Cardiac fibroblast (primary cell): ENCODE data around the gene MSI2.

ENCODE experiments used
- DNase-seq, 2 donors: peaks; one replicate each; pipeline versions ENCODE4 v3.0.0 to v3.0.0-alpha.2; 2010; ENCODE audit warnings: low read depth in 2 of 2
- H3K4me3 ChIP-seq, 2 donors: replicated peaks in 1 of 2; 1 replicate in 1 of 2; 2 replicates in 1 of 2; pipeline ENCODE4 v1.5.1; 2011; ENCODE audit warnings: low read depth in 2 of 2, low read length in 2 of 2, mild to moderate bottlenecking in 2 of 2, moderate library complexity in 1 of 2
- CTCF ChIP-seq: IDR thresholded peaks from one replicate; pipeline ENCODE4 v1.5.1; 2011; ENCODE audit warnings: low read depth, mild to moderate bottlenecking, low read length, inconsistent platforms

MSI2 gene

DNA sequence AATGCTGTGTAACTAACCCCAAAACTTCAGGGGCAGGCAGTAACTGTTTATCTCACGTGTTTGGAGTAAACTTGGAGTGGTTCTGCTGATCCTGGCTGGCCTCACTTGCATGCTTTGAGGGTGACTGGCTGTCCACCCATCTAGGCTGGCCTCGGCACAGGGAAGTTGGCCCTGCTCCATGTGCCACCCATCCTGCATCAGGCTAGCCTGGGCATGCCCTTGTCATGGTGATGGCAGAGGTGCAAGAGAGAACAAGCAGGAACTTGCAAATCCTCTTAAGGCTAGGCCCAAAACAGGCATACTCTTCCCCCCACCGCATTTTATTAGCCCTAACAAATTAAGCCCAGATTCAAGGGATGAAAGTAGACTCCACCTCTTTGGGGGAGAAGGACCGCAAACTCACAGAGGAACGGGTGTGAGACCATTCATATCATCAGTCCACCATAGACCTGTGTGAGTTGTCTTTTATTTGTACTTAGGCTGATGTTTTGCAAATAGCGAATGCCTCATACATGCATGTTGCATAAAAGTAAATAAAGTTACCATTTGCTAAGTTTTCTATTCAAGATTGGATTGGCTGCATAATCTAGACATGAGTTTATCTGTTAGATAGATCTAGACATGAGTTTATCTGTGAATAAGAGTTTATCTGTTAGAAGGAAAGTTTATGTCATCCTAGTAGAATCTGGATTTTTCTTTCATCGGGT, 267.8 kb downstream of the MSI2 start:
- no peak for TF ChIP-seq CTCF
- peak; percentile 30 to 39 for DNase-seq
- no peak overlapping the region for H3K4me3 ChIP-seq

DNA sequence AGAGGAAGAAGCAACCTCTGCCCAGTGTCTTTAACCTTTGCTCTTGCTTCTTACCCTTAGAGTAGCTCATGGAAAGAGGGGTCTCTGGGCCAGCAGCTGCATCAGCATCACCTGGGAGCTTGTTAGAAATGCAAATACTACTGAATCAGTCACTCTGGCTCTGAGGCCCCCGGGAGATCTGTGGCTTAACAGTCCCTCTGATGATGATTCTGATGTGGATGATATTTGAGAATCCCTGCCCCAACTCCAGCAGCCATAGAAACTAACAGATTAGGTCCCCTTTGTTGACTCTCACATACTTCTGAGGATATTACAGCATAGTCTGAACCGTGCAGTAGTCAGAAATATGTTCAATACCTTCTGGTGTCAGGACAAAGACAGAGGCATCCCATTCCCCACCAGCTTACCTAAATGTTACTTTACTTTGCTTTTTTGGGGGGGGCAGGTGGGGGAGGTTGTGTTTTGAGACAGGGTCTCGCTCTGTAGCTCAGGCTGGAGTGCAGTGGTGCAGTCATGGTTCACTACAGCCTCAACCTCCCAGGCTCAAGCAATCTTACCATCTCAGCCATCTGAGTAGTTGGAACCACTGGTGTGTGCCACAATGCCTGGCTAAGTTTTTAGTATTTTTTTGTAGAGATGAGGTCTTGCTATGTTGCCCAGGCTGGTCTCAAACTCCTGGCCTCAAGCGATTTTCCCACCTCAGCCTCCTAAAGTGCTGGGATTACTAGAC, 268.7 kb downstream of the MSI2 start:
- DNase-seq: no peak
- no peak for TF ChIP-seq CTCF
- H3K4me3 ChIP-seq: no peak overlapping the region

DNA sequence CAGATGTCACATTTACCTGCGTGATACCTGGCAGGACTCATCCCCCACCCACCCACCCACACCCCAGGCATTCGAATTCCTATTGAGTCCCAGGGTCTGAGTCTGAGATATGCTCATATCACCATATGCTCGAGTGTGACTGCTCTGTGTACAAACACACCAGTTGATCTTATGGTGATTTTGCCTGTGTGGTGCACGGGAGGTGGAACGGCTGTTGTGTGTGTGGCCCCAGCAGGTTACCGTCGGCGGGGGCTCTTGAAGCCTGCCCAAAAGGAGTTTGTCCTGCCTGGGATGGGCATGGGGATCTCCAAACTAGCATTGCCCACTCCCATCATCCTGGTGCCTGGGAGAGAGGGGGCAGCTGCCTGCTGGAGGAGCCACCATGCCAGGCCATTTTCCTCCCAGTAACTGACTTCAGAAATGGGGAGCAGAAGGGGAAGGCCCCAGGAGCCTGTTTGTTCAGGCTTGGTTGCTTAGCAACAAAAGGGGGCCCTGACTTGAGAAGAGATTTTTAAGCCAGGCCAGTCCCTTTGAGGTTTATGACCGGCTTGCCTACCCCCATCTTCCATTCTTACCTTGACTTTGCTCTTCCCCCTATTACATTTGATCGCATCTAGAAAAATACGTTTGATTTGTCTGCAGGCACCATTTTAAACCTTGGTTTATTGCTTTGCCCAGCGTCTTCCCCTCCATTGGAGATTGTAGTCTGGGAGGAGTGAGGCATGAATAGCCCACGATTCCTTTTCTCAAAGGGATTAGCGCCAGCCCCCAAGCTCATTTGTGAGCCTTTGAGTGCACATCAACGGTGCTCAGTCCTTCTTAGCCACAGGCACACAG, 271.1 kb downstream of the MSI2 start:
- DNase-seq: no peak
- no peak overlapping the region for H3K4me3 ChIP-seq
- TF ChIP-seq CTCF: no peak

DNA sequence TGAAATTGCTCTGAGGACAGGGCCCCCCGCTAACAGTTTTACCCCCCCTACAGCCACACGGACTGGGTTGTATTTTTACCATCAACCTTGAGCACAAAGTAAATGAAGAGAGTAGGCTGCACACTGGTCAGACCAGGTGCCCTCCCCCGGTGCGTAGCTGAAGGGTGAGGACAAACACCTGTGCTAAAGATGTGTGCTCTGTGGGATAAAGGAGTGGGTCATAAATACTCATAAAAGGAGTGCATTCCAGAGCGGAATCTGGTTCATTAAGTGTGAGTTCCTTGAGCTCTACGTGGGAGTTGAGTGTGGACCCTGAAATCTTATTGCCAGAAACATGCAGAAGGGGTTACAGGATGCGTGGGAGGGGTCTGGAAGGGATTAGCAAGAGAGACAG, 271.7 kb downstream of the MSI2 start:
- no peak for DNase-seq
- no peak overlapping the region for H3K4me3 ChIP-seq
- no peak for TF ChIP-seq CTCF

GRCh38 chr17:57530026-57530425, 273.7 kb downstream of the MSI2 start:
- TF ChIP-seq CTCF: no peak
- no peak overlapping the region for H3K4me3 ChIP-seq
- DNase-seq: no peak

DNA sequence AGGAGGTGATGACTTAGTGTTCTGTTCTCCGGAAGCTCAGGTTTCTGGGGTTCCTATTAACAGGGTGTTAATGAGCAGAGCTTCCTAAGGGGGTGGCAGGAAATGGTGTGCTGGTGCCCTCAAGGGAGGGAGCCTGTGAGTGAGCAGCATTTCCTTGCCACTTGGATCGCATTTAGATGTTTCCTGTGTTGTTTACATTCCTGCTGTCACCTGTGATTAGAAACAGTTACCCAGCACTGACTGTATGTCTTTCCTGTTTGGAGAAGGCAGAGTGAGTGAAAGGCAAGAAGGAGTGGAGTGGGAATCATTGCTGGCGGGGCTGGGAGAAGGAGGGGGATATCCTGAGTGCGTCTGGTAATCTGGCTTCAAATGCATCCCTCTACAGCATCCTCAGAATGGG, 274.2 kb downstream of the MSI2 start:
- DNase-seq: no peak
- no peak for TF ChIP-seq CTCF
- no peak overlapping the region for H3K4me3 ChIP-seq
